ENCODE results near the gene C6.

- TF ChIP-seq CTCF (IDR thresholded peaks at IDR 0.05): no peak
- no peak for TF ChIP-seq POLR2A (IDR thresholded peaks at IDR 0.05)
Observed at GRCh38 chr5:41252036-41252435, 38.7 kb upstream of the C6 start.

Measured in heart left ventricle (tissue), 13 donors.